ENCODE data around the gene BAMBI. TPM values are rescaled to one million over a fixed set of nuclear protein-coding genes. Genes with fewer than 3 reads are reported as not detected.

The BAMBI gene
- total RNA-seq, 5 donors from 2014 or later (not counting 1 experiment from before 2014, with no cell fraction given): 0.16 to 2.3 (median 0.41) TPM

DNA sequence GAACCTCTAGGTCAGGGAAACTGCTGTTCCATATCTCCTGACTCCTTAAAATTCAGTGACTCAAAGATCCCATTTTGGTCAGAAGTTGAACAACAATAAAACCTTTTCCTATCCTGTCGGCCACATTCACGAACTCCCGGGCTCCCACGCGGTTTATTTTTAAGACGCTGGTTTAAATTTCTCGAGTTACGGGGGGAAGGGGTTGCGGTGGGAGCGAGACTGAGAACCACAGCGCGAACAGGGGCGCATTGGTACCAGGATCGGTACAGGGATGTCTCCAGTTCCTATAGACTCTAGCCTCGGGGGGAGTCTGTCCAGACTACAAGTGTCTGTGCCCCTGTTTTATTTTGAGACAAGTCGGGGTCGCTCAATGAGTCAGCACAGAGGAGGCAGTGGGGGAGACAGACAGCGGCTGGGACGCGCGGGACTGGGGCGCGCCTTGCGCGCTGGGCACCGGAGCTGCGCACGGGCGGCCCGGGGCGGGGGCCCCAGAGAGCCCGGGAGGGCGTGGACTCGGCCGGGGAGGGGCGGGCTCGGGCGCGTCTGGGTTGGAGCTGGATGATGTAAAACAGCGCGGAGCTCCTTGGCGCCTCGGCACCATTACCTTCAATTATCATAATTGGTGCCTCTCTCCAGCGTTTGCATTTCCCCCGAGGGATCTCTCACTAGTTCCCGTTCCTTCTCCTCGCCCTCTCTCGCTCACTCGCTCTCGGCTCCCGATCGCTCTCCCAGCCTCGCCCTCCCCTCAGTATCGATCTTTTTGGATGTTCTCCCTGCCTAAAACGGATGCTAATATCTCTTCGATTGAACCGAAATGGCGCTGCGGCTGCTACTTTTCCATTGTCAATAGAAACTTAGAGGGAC, 8.7 kb upstream of the BAMBI start:
- ChIA-PET CTCF (no interaction called here), POLR2A (interaction anchor here in 1 of 2 donors (0.6 kb wide), 1 partner anchor 84 kb away, joined by 3 read pairs; no protein-coding TSS in a partner anchor)
- 1% methylated on average over 54 of the region's 59 CpGs for whole genome bisulfite sequencing (ENCODE audit: insufficient coverage)
- H3K36me3 ChIP-seq (ENCODE audit: control insufficient read depth in 2 of 2, extremely low read depth in 1 of 2, insufficient read depth in 1 of 2, low read length in 1 of 2): no peaks in the 10 kb centered on the region
- Mint-ChIP-seq H3K9me3 (no peaks in the 10 kb centered on the region), H3K27me3 (peaks cover 54 to 78% of the 10 kb centered on the region in 2 donors), H3K27ac (no peak overlapping the region), H3K36me3 (no peaks in the 10 kb centered on the region), H3K4me3 (peak overlapping the region; percentile 37 to 67 (median 62)), H3K4me1 (peaks cover 14 to 19% (median 15%) of the 10 kb centered on the region in 3 donors)
- peak in 22 of 35 experiments; percentile 2 to 57 (median 18) for DNase-seq
- H3K4me3 ChIP-seq (ENCODE audit: control insufficient read depth in 1 of 2, extremely low read depth in 1 of 2, low read length in 1 of 2): peak overlapping the region in 1 of 2 donors; percentile 28
- peak; percentile 53 to 82 (median 68) for ATAC-seq (replicated peaks in 1 of 4)
- no peaks in the 10 kb centered on the region for H3K9me3 ChIP-seq
- H3K27ac ChIP-seq (ENCODE audit: low read length): no peak overlapping the region
- H3K27me3 ChIP-seq (replicated peaks in 1 of 2; ENCODE audit: control insufficient read depth in 2 of 2, extremely low read depth in 1 of 2, insufficient read depth in 2 of 2, low read length in 1 of 2): peaks cover 19 to 45% of the 10 kb centered on the region in 2 experiments
- peaks cover 0 to 11% of the 10 kb centered on the region in 2 experiments for H3K4me1 ChIP-seq (ENCODE audit: control insufficient read depth in 1 of 2, extremely low read depth in 1 of 2, insufficient read depth in 2 of 2, low read length in 2 of 2)

- peak overlapping the region in 2 of 3 donors; percentile 62 to 67 for H3K4me3 Mint-ChIP-seq
- 53% methylated on average over 14 of the region's 21 CpGs for WGBS (ENCODE audit: insufficient coverage)
Measured at GRCh38 chr10:28669227-28670173, 7.8 kb upstream of the BAMBI start.

DNA sequence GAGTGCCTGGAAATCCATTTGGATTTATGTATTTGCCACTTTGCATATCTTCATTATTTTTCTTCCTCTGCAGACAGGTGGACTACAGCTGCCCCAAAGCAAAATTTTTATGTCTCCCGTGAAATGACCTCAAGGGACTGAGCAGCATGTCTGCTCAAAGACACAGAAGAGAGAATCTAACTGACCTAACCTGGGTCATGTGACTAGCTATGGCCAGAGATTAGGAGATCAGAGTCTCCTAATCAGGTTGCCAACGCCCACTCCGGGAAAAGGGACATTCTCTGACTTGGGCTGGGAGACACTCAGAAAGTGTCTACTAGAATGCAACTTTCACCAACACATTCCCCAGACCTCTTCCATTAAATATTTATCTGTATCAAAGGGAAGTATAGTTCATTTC, 2.5 kb upstream of the BAMBI start:
- Mint-ChIP-seq H3K36me3 (no peaks in the 10 kb centered on the region), H3K4me1 (peaks cover 20 to 23% (median 21%) of the 10 kb centered on the region in 3 donors), H3K27ac (no peak overlapping the region), H3K9me3 (no peaks in the 10 kb centered on the region), H3K27me3 (peaks cover 35 to 62% of the 10 kb centered on the region in 2 donors), H3K4me3 (no peak overlapping the region)
- Histone ChIP-seq H3K27ac (ENCODE audit: low read length) (no peak overlapping the region), H3K27me3 (replicated peaks in 1 of 2; ENCODE audit: control insufficient read depth in 2 of 2, extremely low read depth in 1 of 2, insufficient read depth in 2 of 2, low read length in 1 of 2) (peaks cover 25 to 49% of the 10 kb centered on the region in 2 experiments), H3K36me3 (ENCODE audit: control insufficient read depth in 2 of 2, extremely low read depth in 1 of 2, insufficient read depth in 1 of 2, low read length in 1 of 2) (no peaks in the 10 kb centered on the region), H3K9me3 (no peaks in the 10 kb centered on the region), H3K4me3 (ENCODE audit: control insufficient read depth in 1 of 2, extremely low read depth in 1 of 2, low read length in 1 of 2) (no peak overlapping the region), H3K4me1 (ENCODE audit: control insufficient read depth in 1 of 2, extremely low read depth in 1 of 2, insufficient read depth in 2 of 2, low read length in 2 of 2) (peaks cover 14 to 26% of the 10 kb centered on the region in 2 experiments)
- ATAC-seq (replicated peaks in 1 of 4) (no peak), DNase-seq (no peak)
- ChIA-PET CTCF (interaction anchor here in 1 of 2 donors (0.7 kb wide), 1 partner anchor 24 kb away, joined by 4 read pairs; no protein-coding TSS in a partner anchor), POLR2A (no interaction called here)
- 100% methylated on average over 1 of the region's 3 CpGs for WGBS (ENCODE audit: insufficient coverage)

More at GRCh38 chr10:28669227-28670173, 7.8 kb upstream of the BAMBI start:
- no peak for DNase-seq
- Mint-ChIP-seq H3K9me3 (no peaks in the 10 kb centered on the region), H3K27ac (no peak overlapping the region), H3K36me3 (no peaks in the 10 kb centered on the region), H3K4me1 (peaks cover 14 to 16% (median 15%) of the 10 kb centered on the region in 3 donors), H3K27me3 (peaks cover 60 to 80% of the 10 kb centered on the region in 2 donors)
- ChIA-PET POLR2A (no interaction called here), CTCF (no interaction called here)
- Histone ChIP-seq H3K4me1 (ENCODE audit: control insufficient read depth in 1 of 2, extremely low read depth in 1 of 2, insufficient read depth in 2 of 2, low read length in 2 of 2) (peaks cover 0 to 11% of the 10 kb centered on the region in 2 experiments), H3K4me3 (ENCODE audit: control insufficient read depth in 1 of 2, extremely low read depth in 1 of 2, low read length in 1 of 2) (peak overlapping the region in 1 of 2 donors; percentile 28), H3K27ac (ENCODE audit: low read length) (no peak overlapping the region), H3K27me3 (replicated peaks in 1 of 2; ENCODE audit: control insufficient read depth in 2 of 2, extremely low read depth in 1 of 2, insufficient read depth in 2 of 2, low read length in 1 of 2) (peaks cover 19 to 38% of the 10 kb centered on the region in 2 experiments), H3K9me3 (no peaks in the 10 kb centered on the region), H3K36me3 (ENCODE audit: control insufficient read depth in 2 of 2, extremely low read depth in 1 of 2, insufficient read depth in 1 of 2, low read length in 1 of 2) (no peaks in the 10 kb centered on the region)
- no peak for ATAC-seq (replicated peaks in 1 of 4)

- H3K4me3 Mint-ChIP-seq: peak overlapping the region; percentile 62 to 73 (median 73)
- ATAC-seq (replicated peaks in 1 of 4): peak in 3 of 4 experiments; percentile 1 to 3 (median 1)
- peaks cover 44 to 67% of the 10 kb centered on the region in 2 donors for H3K27me3 Mint-ChIP-seq
- Histone ChIP-seq H3K9me3 (no peaks in the 10 kb centered on the region), H3K4me1 (ENCODE audit: control insufficient read depth in 1 of 2, extremely low read depth in 1 of 2, insufficient read depth in 2 of 2, low read length in 2 of 2) (peaks cover 19 to 29% of the 10 kb centered on the region in 2 experiments), H3K4me3 (ENCODE audit: control insufficient read depth in 1 of 2, extremely low read depth in 1 of 2, low read length in 1 of 2) (peak overlapping the region; percentile 50 to 75), H3K27ac (ENCODE audit: low read length) (no peak overlapping the region), H3K36me3 (ENCODE audit: control insufficient read depth in 2 of 2, extremely low read depth in 1 of 2, insufficient read depth in 1 of 2, low read length in 1 of 2) (no peaks in the 10 kb centered on the region), H3K27me3 (replicated peaks in 1 of 2; ENCODE audit: control insufficient read depth in 2 of 2, extremely low read depth in 1 of 2, insufficient read depth in 2 of 2, low read length in 1 of 2) (peaks cover 22 to 46% of the 10 kb centered on the region in 2 experiments)
- CTCF ChIA-PET: interaction anchor here in 1 of 2 donors (0.6 to 1.2 kb wide), 2 partner anchors 12 to 425 kb away, joined by 5 to 6 read pairs; no protein-coding TSS in a partner anchor
- DNase-seq: peak in 9 of 35 experiments; percentile 3 to 35 (median 5)
- no peaks in the 10 kb centered on the region for H3K9me3 Mint-ChIP-seq
- no peaks in the 10 kb centered on the region for H3K36me3 Mint-ChIP-seq
- POLR2A ChIA-PET: interaction anchor here in 1 of 2 donors (1.2 kb wide), 1 partner anchor 1006 kb away, joined by 4 read pairs; no protein-coding TSS in a partner anchor
- 3% methylated on average over 20 of the region's 25 CpGs for WGBS (ENCODE audit: insufficient coverage)
- peaks cover 27 to 28% (median 27%) of the 10 kb centered on the region in 3 donors for H3K4me1 Mint-ChIP-seq
- peak overlapping the region in 1 of 2 donors; percentile 49 for H3K27ac Mint-ChIP-seq
Measured at GRCh38 chr10:28676326-28676967, 874 bp upstream of the BAMBI start.

DNA sequence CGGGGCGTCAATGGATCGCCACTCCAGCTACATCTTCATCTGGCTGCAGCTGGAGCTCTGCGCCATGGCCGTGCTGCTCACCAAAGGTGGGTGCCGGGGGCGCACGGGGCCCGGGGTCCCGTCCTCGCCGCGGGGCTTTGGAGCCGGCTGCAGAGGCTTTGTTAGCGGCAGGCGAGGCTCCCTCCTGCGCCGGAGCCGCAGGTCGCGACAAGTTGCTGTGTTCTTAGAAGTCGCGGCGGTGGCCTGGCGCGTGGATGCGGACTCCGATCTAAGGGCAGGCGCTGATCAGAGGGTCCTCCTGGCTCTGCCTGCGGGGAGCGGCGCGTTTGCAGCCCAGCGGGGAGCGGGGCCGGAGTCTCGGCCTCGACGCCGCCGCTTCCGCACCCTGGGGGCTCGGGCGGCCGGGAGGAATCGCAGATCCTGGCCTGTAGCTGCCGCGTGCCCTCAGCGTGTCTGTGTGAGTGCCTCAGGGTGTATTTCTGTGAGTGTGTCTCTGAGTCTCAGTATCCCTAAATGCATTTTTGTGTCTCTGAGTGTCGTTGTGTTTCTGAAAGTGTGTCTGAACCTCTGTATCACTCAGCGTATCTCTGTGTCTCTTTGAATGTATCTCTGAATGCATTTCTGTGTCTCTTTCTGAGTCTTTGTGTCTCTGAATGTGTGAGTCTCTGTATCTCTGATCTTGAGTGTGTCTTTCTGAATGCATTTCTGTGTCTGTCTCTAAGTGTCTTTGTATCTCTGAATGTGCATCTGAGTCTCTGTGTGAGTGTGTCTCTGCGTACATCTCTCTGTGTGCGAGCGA, 766 bp downstream of the BAMBI start:
- ChIA-PET POLR2A (no interaction called here), CTCF (interaction anchor here in 1 of 2 donors (1.1 kb wide), 1 partner anchor 10 kb away, joined by 3 read pairs; no protein-coding TSS in a partner anchor)
- Histone ChIP-seq H3K27ac (ENCODE audit: low read length) (no peak overlapping the region), H3K4me3 (ENCODE audit: control insufficient read depth in 1 of 2, extremely low read depth in 1 of 2, low read length in 1 of 2) (peak overlapping the region; percentile 41 to 57), H3K27me3 (replicated peaks in 1 of 2; ENCODE audit: control insufficient read depth in 2 of 2, extremely low read depth in 1 of 2, insufficient read depth in 2 of 2, low read length in 1 of 2) (peaks cover 23 to 47% of the 10 kb centered on the region in 2 experiments), H3K4me1 (ENCODE audit: control insufficient read depth in 1 of 2, extremely low read depth in 1 of 2, insufficient read depth in 2 of 2, low read length in 2 of 2) (peaks cover 19 to 29% of the 10 kb centered on the region in 2 experiments), H3K9me3 (no peaks in the 10 kb centered on the region), H3K36me3 (ENCODE audit: control insufficient read depth in 2 of 2, extremely low read depth in 1 of 2, insufficient read depth in 1 of 2, low read length in 1 of 2) (no peaks in the 10 kb centered on the region)
- H3K27ac Mint-ChIP-seq: peak overlapping the region in 1 of 2 donors; percentile 1
- peaks cover 27 to 28% (median 27%) of the 10 kb centered on the region in 3 donors for H3K4me1 Mint-ChIP-seq
- H3K4me3 Mint-ChIP-seq: peak overlapping the region; percentile 77 to 83 (median 78)
- H3K27me3 Mint-ChIP-seq: peaks cover 57 to 69% of the 10 kb centered on the region in 2 donors
- no peaks in the 10 kb centered on the region for H3K36me3 Mint-ChIP-seq
- DNase-seq (peak in 15 of 35 experiments; percentile 2 to 36 (median 15)), ATAC-seq (replicated peaks in 1 of 4) (peak in 3 of 4 experiments; percentile 1 to 2 (median 1))
- 1% methylated on average over 51 of the region's 54 CpGs for WGBS (ENCODE audit: insufficient coverage)
- H3K9me3 Mint-ChIP-seq: no peaks in the 10 kb centered on the region
